Stimulated activated CD8-positive, alpha-beta memory T cell treated with anti-CD3 and anti-CD28 coated beads, Interleukin-7, amount 100 ng/mL, for 24 hours (primary cell): Measurements from ENCODE around the gene MRPS27.

Experiments
- DNase-seq: peaks from one replicate; pipeline ENCODE4 v3.0.0-alpha.2; 2020; ENCODE audit warnings: low read depth

The MRPS27 gene

GRCh38 chr5:72256536-72256935 lies 63.5 kb downstream of the MRPS27 start:
- no peak for DNase-seq

- no peak for DNase-seq
Observed at GRCh38 chr5:72255670-72256069, 64.4 kb downstream of the MRPS27 start.

DNA sequence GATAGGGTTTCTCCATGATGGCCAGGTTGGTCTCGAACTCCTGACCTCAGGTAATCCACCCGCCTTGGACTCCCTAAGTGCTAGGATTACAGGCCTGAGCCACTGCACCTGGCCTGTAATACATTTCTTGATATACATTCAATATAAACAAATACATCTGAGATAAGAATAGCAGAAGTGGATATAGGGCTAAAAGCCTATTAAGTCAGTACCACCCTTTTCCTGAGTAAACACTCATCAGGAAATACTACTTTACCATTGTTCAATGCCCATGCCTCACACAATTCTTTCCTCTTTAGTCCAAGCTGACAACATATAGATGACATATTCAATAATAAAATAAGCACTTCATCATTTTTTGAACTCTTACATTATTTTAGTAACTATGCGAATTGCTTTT lies 64.8 kb downstream of the MRPS27 start:
- DNase-seq = no peak

DNA sequence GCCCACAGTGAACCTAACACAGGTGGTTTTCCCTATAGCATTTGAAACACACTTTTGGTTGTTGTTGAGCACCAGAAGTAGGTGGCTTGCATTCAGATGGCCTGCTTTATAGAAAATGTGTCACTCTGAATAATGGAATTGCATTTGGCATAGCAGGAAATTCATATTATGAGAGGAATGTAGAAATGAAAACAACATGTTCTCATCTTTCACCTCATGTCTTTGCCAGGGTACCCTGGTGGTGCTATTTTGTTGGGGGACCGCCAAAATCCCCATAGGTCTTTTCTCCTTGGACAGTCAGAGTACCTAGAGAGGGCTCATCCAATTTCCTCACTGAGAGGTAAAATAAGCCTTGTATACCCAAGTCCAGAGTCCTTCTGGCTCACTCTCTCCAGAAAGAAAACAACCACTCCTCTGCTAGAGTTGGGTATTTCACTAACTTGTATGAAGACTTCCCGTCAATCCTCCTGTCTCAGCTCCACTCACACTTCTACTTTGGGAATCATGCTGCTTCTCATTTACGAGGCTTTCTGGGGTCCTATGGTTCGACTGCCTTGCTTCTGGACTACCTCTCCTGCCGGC lies 67.4 kb downstream of the MRPS27 start:
- DNase-seq = no peak

DNA sequence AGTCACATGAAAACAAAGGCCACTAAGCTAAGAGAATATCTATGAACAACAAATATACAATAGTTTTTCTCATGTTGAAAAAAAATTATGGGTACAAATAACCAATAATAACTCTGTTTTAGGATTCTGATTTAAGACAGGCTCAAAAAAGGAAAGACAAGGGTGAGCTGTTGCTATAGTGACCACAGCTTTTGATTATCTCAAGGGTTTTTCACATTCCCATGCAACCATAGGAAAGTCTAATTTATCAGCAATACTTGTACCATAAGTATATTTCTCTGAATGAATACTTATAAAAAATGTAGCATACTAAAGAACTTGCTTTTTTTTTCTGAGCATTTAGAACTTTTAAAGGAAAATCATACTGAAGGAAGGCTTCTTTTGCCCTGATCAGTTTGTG lies 68.0 kb downstream of the MRPS27 start:
- no peak for DNase-seq

GRCh38 chr5:72251386-72251785 lies 68.7 kb downstream of the MRPS27 start:
- no peak for DNase-seq

DNA sequence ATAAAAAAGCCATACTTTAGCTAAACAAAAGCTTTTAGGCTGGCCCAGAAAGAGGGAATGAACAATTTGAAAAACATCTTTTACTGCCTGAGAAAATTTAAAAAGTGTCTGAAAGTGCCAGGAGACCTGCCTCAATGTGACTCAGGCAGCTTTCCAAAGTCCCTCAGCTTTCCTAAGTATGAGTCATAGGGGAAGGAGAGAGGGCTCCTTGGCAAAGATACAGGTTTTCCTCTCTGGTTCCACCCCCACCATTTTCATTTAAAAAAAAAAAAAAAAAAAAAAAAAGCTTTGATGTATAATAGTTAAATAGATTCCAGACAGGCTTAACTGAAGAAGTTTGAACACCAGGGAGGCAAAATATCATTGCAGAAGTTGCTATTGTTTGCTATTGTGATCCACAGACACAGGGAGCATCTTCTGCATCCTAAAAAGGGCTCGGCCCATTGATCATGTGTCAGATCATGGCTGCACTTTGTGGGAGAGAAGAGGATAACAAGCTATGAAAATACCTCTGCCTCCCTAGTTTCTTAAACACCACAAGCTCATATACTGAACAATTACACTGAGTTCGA lies 71.5 kb downstream of the MRPS27 start:
- DNase-seq = no peak

DNA sequence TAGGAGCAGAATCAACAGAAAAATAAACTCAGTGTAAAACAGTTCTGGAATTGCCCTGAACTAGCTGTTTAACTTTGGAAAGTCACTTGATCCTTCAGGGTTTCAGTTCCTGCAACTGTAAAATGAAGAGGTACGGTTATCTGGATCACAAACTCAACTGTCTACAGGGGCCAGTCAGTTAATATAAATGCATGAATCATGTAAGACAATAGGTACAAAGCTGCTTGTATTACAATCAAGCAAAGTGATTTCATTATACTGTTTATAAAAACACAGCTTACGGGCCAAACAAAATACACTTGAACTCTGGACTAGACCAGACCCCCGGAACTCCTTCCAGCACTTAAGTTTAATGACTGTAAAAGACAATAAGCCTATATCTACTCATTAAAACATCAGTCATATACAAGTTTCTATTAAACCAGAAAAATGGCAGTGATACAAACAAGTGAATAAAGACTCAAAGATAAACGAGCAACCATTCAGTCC lies 73.0 kb downstream of the MRPS27 start:
- DNase-seq = no peak

GRCh38 chr5:72245951-72246532 lies 74.0 kb downstream of the MRPS27 start:
- DNase-seq = no peak

DNA sequence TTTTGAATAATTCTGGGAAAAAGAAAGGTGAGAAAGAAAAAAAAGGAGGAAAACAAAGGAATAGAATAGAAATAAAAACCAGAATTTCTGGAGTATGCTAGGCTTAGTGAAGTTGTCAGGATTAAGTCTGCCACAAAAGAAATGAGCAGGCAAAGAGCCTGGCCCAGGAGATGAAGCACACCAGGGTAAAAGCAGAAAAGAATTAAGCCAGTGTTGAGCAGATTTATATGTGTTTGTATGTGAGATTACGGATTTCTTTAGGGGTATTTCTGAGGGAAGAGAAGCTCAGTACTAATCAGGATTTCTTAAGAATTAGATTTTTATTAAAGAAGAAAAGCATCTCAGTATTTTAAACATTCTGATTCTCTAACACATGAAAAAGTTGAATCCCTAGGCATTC lies 74.5 kb downstream of the MRPS27 start:
- DNase-seq = no peak

GRCh38 chr5:72244862-72245371 lies 75.1 kb downstream of the MRPS27 start:
- DNase-seq = no peak

GRCh38 chr5:72243706-72244105 lies 76.3 kb downstream of the MRPS27 start:
- DNase-seq = no peak

DNA sequence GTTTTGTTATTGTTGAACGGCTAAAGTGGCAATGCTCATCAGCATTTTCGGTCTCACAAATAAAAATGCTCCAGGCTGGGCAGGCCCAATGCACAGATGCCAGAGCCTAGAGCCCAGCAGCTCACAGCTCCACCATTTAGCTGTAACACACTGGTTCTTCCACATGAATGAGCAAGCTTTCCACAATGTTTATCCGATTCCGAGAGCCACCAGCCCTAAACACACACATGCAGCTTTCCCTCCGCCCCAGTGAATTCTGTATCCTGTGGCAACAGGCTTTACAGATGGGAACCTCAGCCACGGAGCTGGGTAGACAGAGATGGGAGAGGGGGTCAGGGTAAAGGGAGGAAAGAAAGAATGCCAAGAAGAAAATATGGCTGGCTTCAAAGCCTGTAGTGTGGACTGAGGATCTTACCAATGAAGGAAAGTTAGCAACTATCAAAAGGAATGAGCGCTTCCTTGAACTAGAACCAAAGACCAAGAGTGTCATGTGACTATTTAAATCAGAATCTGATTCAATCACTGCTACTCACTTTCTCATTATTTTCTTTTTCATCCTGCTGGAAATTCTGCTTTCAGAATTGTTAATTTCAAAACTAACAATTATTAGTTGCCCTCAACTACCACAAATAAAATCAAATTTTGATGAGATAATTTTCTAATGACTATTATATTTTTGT lies 77.1 kb downstream of the MRPS27 start:
- DNase-seq = no peak

DNA sequence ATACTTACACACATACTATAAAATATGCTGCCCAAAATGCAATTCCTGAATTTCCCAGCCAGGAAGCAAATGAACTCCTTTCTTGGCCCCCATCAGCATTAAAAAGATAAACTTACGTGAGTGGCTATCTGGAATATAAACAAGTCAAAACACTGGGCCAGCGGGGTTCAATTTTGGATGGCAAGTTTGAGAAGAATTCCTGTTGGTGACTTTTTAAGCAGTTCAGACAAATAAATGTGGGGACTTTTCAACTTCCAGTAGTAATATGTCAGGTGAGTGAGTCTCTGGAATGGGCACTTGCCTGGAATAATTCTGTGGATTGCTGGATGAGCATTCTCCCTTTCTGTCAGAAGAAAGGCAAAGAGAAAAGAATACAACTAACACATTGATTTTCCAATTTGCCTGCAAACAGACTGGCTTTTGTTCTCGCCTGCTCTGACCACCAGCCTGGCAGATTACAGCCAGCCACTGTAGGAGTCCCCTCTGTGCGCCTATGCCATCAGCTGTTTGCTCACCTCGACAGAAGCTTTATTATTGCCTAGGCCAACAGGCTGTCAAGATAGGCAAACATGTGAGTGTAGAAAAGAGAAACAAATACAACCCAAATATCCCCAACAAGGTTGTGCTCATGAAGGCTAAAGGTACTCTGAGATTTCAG lies 78.6 kb downstream of the MRPS27 start:
- no peak for DNase-seq

DNA sequence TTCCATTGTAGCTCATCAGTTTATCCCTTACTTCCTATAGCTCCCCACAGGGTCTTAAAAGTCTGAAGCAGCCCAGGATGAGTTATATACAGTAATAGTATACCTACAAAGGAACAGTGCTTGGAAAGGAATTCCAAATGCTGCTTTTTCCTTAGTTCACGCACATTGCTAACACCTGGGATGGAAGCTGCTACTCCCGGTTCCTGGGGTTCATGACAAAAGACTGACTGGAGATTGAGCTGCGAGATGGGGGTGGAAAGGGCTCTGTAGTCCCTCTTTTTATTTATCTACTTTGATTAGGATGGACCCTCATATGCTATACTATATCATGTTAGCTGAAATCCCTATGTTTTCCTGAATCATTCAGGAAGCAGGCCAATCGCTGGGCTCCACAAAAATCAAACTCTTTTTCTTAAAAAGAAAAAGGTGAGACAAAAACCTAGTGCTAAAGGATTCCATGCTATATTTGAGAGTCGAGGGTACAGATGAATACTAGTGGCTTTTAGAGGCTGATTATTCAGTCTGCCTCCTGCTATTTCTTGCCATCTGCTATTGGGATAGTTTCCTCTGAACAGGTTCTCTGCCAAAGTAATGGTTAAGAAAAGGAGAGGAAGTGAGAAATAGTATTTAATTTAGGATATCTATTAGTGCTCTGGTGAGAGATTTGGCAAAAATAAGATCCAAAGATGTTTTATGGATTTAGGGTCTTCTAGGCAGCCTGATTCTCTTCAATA lies 81.2 kb downstream of the MRPS27 start:
- DNase-seq = no peak

GRCh38 chr5:72237879-72238278 lies 82.2 kb downstream of the MRPS27 start:
- DNase-seq = no peak

GRCh38 chr5:72237415-72237814 lies 82.6 kb downstream of the MRPS27 start:
- DNase-seq = no peak

DNA sequence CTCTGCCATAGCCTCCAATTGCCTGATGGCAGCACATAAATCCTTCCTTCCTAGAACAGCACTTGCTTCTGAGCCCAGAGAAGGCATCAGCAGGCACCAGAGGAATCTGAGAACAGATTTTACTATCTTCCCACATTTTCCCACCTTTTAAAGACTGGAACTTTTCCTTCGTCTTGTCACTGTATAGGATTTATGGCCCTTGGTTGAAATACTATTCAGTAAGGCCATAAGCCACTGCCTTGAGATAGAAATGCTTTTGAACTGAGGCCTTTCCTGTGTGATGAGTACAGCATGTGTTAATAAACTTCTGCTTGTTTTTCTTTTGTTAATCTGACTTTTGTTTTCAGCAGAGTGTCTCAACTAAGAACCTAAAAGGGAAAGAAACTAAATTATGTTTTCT lies 84.3 kb downstream of the MRPS27 start:
- no peak for DNase-seq

GRCh38 chr5:72234868-72235267 lies 85.2 kb downstream of the MRPS27 start:
- no peak for DNase-seq

- DNase-seq = no peak
Observed at GRCh38 chr5:72234265-72234700, 85.8 kb downstream of the MRPS27 start.

DNA sequence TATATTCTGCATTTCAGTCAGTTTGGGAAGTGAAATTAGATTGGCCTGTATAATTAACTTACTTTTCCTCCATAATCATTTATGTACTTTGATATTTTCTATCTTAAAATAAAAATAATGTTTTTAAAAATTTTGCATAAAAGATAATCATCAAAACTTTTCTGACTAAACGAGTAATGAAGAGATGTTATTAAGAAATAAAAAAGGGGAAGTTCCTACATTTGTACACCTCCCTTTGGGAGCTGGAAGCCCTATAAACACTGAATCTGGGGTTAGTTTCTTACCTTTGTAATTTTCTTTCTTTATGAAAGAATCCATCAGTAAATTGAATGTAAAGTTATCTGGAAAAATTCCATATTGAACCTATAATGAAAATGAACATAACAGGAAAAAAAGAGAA lies 86.2 kb downstream of the MRPS27 start:
- no peak for DNase-seq

- DNase-seq = no peak
Observed at GRCh38 chr5:72232838-72233237, 87.2 kb downstream of the MRPS27 start.
